GM23248 (cell line): ENCODE results near the gene FA2H. TPM values are rescaled to one million over a fixed set of nuclear protein-coding genes. Genes with fewer than 3 reads are reported as not detected.

ENCODE experiments used
- DNase-seq: peaks from one replicate; pipeline ENCODE4 v3.0.0-alpha.2; 2015
- H2AFZ ChIP-seq: fragments of 200-600 bp; sonication (generic); 2 replicates; pipeline ENCODE4 v1.6.1; 2016; ENCODE audit warnings: antibody characterized with exemption
- H3F3A ChIP-seq: fragments of 200-600 bp; sonication (generic); 2 replicates; pipeline ENCODE4 v1.6.1; 2016; ENCODE audit warnings: mild to moderate bottlenecking, antibody characterized with exemption, mixed run types; ENCODE audit not compliant: insufficient read depth
- H3K27ac ChIP-seq: fragments of 200-600 bp; sonication (generic); 2 replicates; pipeline ENCODE4 v1.5.1; 2016; ENCODE audit warnings: mild to moderate bottlenecking
- H3K27me3 ChIP-seq: fragments of 200-600 bp; sonication (generic); replicated peaks from 2 replicates; pipeline ENCODE4 v1.6.1; 2016; ENCODE audit warnings: mild to moderate bottlenecking; ENCODE audit not compliant: insufficient read depth
- H3K36me3 ChIP-seq: fragments of 200-600 bp; sonication (generic); 2 replicates; pipeline ENCODE4 v1.6.1; 2016; ENCODE audit warnings: low read depth, mild to moderate bottlenecking
- H3K4me1 ChIP-seq: fragments of 200-600 bp; sonication (generic); 2 replicates; pipeline ENCODE4 v1.6.1; 2016; ENCODE audit warnings: mild to moderate bottlenecking; ENCODE audit not compliant: insufficient read depth
- H3K4me2 ChIP-seq: fragments of 200-600 bp; sonication (generic); one replicate; pipeline ENCODE4 v1.6.1; 2016; ENCODE audit warnings: mild to moderate bottlenecking; ENCODE audit not compliant: unreplicated experiment
- H3K4me3 ChIP-seq: fragments of 200-600 bp; sonication (generic); 2 replicates; pipeline ENCODE4 v1.5.1; 2016; ENCODE audit warnings: mild to moderate bottlenecking
- H3K79me2 ChIP-seq: fragments of 200-600 bp; sonication (generic); 2 replicates; pipeline ENCODE4 v1.6.1; 2016; ENCODE audit warnings: mild to moderate bottlenecking; ENCODE audit not compliant: insufficient read depth
- H3K9ac ChIP-seq: fragments of 200-600 bp; sonication (generic); 2 replicates; pipeline ENCODE4 v1.6.1; 2016; ENCODE audit warnings: mild to moderate bottlenecking
- H3K9me2 ChIP-seq: fragments of 200-600 bp; sonication (generic); 2 replicates; pipeline ENCODE4 v1.6.1; 2016; ENCODE audit warnings: mixed run types, mild to moderate bottlenecking, moderate library complexity; ENCODE audit not compliant: insufficient read depth
- H3K9me3 ChIP-seq: fragments of 200-600 bp; sonication (generic); one replicate; pipeline ENCODE4 v1.6.1; 2017; ENCODE audit warnings: low read depth
- H4K20me1 ChIP-seq: fragments of 200-600 bp; sonication (generic); 2 replicates; pipeline ENCODE4 v1.6.0; 2016; ENCODE audit not compliant: insufficient read depth
- EZH2 ChIP-seq: fragments of 200-600 bp; sonication (generic); IDR thresholded peaks from 2 replicates; pipeline ENCODE4 v1.6.1; 2018; ENCODE audit warnings: antibody characterized with exemption, mild to moderate bottlenecking; ENCODE audit not compliant: insufficient read depth, poor library complexity, severe bottlenecking
- EZH2phosphoT487 ChIP-seq: fragments of 200-600 bp; sonication (generic); IDR thresholded peaks from 2 replicates; pipeline ENCODE4 v1.6.1; 2018; ENCODE audit warnings: antibody characterized with exemption, moderate library complexity, mild to moderate bottlenecking, low read depth; ENCODE audit not compliant: insufficient read depth
- WGBS, 2 experiments: methylation state at CpG; one replicate each; pipeline ENCODE4 v1.1.6; 2015 to 2017; ENCODE audit warnings: low lambda C conversion rate in 2 of 2, low coverage in 1 of 2; ENCODE audit errors: missing lambda C conversion rate in 2 of 2; 5-methylcytosine and 5-hydroxymethylcytosine counted together
- in situ Hi-C: fragments of 300-500 bp; cut with MboI; formaldehyde crosslinking; loops from 2 replicates; pipeline ENCODE4 v1.15.0; 2020
- polyA plus RNA-seq: library from polyadenylated mRNA; unstranded; fragments of >200 nt; fragmentation: Nextera tagmentation; extraction: Ambion mirVana; gene quantifications from 2 replicates; pipeline ENCODE4 v1.2.1, GENCODE V29; 2016
- total RNA-seq: library from RNA; depleted of rRNA; stranded (reverse); fragments of >200 nt; shearing (Covaris generic); gene quantifications from 2 replicates; pipeline ENCODE4 v1.2.3, GENCODE V29; 2014

Gene FA2H
- total and polyA plus RNA-seq, 2 experiments from 2014 or later, result not detected

GRCh38 chr16:74743668-74744299 is 30.8 kb downstream of the FA2H start:
- Histone ChIP-seq H3K9me2 (no peaks in the 10 kb centered on the region), H3K9ac (no peak overlapping the region), H2AFZ (no peak overlapping the region), H4K20me1 (no peaks in the 10 kb centered on the region), H3K27me3 (no peaks in the 10 kb centered on the region), H3F3A (no peaks in the 10 kb centered on the region), H3K4me2 (no peak overlapping the region), H3K4me1 (peaks cover 5% of the 10 kb centered on the region; the same call in 1 of the 2 replicates), H3K27ac (no peak overlapping the region), H3K36me3 (no peaks in the 10 kb centered on the region), H3K4me3 (no peak overlapping the region), H3K79me2 (no peaks in the 10 kb centered on the region), H3K9me3 (no peaks in the 10 kb centered on the region)
- in situ Hi-C loops, result no loop called here
- TF ChIP-seq EZH2phosphoT487 (no peak), EZH2 (no peak)
- WGBS, 2 experiments, result 56 to 59% methylated on average over 15 of the region's 15 CpGs
- peak; percentile 50 for DNase-seq

- H3K27ac ChIP-seq, result no peak overlapping the region
- no peak overlapping the region for H3K9ac ChIP-seq
- no peaks in the 10 kb centered on the region for H3K9me2 ChIP-seq
- no peaks in the 10 kb centered on the region for H3K27me3 ChIP-seq
- no peaks in the 10 kb centered on the region for H3K79me2 ChIP-seq
- no peak for DNase-seq
- H2AFZ ChIP-seq, result no peak overlapping the region
- H3K4me1 ChIP-seq, result peaks cover 5% of the 10 kb centered on the region; the same call in 1 of the 2 replicates
- no peaks in the 10 kb centered on the region for H4K20me1 ChIP-seq
- no peaks in the 10 kb centered on the region for H3K36me3 ChIP-seq
- no peak overlapping the region for H3K4me2 ChIP-seq
- H3F3A ChIP-seq, result no peaks in the 10 kb centered on the region
- TF ChIP-seq EZH2 (no peak), EZH2phosphoT487 (no peak)
- H3K9me3 ChIP-seq, result no peaks in the 10 kb centered on the region
- WGBS, 2 experiments, result 48 to 52% methylated on average over 8 of the region's 8 CpGs
- in situ Hi-C loops, result no loop called here
- no peak overlapping the region for H3K4me3 ChIP-seq
Measured at GRCh38 chr16:74743045-74743667, 31.5 kb downstream of the FA2H start.

DNA sequence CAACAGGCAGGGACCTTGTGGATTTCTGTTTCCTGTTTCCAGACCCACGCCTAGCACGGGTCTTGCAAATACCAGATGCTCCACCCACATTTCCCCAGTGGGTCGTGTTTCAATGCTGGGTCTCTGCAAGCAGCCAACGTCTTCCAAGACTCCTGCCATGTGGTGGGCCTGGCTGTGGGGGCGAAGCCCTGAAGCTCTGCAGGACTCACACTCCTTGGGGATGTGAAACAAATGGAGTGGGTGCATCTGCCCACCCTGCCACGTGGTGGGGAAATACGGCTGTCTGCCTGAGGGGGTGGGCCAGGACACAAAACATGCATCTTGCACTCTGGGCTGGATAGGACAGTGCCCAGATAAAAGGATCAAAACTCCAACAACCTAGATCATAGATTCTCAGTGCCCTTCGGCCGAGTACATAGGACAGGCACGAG is 32.6 kb downstream of the FA2H start:
- TF ChIP-seq EZH2 (no peak), EZH2phosphoT487 (no peak)
- DNase-seq, result no peak
- no peaks in the 10 kb centered on the region for H3K79me2 ChIP-seq
- H3K4me1 ChIP-seq, result peaks cover 5% of the 10 kb centered on the region; the same call in 1 of the 2 replicates
- H3K27me3 ChIP-seq, result no peaks in the 10 kb centered on the region
- in situ Hi-C loops, result no loop called here
- no peak overlapping the region for H3K4me3 ChIP-seq
- no peaks in the 10 kb centered on the region for H3K9me2 ChIP-seq
- H3K4me2 ChIP-seq, result no peak overlapping the region
- no peaks in the 10 kb centered on the region for H3F3A ChIP-seq
- H2AFZ ChIP-seq, result no peak overlapping the region
- H3K27ac ChIP-seq, result no peak overlapping the region
- H3K9ac ChIP-seq, result no peak overlapping the region
- H3K36me3 ChIP-seq, result no peaks in the 10 kb centered on the region
- H3K9me3 ChIP-seq, result no peaks in the 10 kb centered on the region
- H4K20me1 ChIP-seq, result no peaks in the 10 kb centered on the region
- WGBS, 2 experiments, result 35 to 36% methylated on average over 10 of the region's 10 CpGs

GRCh38 chr16:74740795-74741304 is 33.8 kb downstream of the FA2H start:
- H3K4me1 ChIP-seq, result peaks cover 5% of the 10 kb centered on the region; the same call in 1 of the 2 replicates
- in situ Hi-C loops, result no loop called here
- TF ChIP-seq EZH2phosphoT487, result no peak
- no peak for TF ChIP-seq EZH2
- H3K9me2 ChIP-seq, result no peaks in the 10 kb centered on the region
- no peak overlapping the region for H3K27ac ChIP-seq
- WGBS, 2 experiments, result 37 to 40% methylated on average over 13 of the region's 13 CpGs
- no peaks in the 10 kb centered on the region for H4K20me1 ChIP-seq
- peak overlapping the region; percentile 64 for H2AFZ ChIP-seq
- no peaks in the 10 kb centered on the region for H3F3A ChIP-seq
- no peaks in the 10 kb centered on the region for H3K36me3 ChIP-seq
- DNase-seq, result peak; percentile 70
- H3K9ac ChIP-seq, result no peak overlapping the region
- H3K9me3 ChIP-seq, result no peaks in the 10 kb centered on the region
- peak overlapping the region; percentile 28 for H3K4me2 ChIP-seq
- peak overlapping the region; percentile 23 for H3K4me3 ChIP-seq
- no peaks in the 10 kb centered on the region for H3K79me2 ChIP-seq
- H3K27me3 ChIP-seq, result no peaks in the 10 kb centered on the region
